ENCODE data around the gene SCFD2.

DNA sequence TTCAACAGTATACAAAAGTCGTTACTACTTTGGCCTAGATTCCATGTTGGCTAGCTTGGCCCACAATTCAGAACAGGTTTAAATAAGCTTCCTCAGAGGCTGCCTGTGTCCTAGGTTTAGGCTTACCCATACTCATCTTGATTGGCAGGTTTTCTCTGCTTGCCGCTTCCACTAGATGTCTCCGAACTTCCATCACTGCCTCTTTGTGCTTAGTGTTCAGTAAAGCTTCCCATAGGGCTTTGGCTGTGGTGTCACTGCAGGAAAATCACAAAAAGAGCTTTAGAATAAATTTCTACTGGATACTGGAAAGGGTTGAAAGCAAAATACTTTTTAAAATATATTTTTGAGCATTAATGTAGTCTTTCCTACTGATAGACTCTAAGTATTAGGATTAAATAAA lies 52.4 kb downstream of the SCFD2 start:
- TF ChIP-seq, protein P1, sequence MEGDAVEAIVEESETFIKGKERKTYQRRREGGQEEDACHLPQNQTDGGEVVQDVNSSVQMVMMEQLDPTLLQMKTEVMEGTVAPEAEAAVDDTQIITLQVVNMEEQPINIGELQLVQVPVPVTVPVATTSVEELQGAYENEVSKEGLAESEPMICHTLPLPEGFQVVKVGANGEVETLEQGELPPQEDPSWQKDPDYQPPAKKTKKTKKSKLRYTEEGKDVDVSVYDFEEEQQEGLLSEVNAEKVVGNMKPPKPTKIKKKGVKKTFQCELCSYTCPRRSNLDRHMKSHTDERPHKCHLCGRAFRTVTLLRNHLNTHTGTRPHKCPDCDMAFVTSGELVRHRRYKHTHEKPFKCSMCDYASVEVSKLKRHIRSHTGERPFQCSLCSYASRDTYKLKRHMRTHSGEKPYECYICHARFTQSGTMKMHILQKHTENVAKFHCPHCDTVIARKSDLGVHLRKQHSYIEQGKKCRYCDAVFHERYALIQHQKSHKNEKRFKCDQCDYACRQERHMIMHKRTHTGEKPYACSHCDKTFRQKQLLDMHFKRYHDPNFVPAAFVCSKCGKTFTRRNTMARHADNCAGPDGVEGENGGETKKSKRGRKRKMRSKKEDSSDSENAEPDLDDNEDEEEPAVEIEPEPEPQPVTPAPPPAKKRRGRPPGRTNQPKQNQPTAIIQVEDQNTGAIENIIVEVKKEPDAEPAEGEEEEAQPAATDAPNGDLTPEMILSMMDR (IDR thresholded peaks at IDR 0.05; ENCODE audit: insufficient read depth, low read length) = no peak
- TF ChIP-seq GABPA (IDR thresholded peaks at IDR 0.05; ENCODE audit: low read depth) = no peak
- no peak for TF ChIP-seq POLR2AphosphoS5 (IDR thresholded peaks at IDR 0.05; ENCODE audit: low read depth)
- TF ChIP-seq, protein P2, sequence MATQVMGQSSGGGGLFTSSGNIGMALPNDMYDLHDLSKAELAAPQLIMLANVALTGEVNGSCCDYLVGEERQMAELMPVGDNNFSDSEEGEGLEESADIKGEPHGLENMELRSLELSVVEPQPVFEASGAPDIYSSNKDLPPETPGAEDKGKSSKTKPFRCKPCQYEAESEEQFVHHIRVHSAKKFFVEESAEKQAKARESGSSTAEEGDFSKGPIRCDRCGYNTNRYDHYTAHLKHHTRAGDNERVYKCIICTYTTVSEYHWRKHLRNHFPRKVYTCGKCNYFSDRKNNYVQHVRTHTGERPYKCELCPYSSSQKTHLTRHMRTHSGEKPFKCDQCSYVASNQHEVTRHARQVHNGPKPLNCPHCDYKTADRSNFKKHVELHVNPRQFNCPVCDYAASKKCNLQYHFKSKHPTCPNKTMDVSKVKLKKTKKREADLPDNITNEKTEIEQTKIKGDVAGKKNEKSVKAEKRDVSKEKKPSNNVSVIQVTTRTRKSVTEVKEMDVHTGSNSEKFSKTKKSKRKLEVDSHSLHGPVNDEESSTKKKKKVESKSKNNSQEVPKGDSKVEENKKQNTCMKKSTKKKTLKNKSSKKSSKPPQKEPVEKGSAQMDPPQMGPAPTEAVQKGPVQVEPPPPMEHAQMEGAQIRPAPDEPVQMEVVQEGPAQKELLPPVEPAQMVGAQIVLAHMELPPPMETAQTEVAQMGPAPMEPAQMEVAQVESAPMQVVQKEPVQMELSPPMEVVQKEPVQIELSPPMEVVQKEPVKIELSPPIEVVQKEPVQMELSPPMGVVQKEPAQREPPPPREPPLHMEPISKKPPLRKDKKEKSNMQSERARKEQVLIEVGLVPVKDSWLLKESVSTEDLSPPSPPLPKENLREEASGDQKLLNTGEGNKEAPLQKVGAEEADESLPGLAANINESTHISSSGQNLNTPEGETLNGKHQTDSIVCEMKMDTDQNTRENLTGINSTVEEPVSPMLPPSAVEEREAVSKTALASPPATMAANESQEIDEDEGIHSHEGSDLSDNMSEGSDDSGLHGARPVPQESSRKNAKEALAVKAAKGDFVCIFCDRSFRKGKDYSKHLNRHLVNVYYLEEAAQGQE (IDR thresholded peaks at IDR 0.05; ENCODE audit: insufficient replicate concordance, low read depth) = no peak
- no peak for TF ChIP-seq SPI1 (IDR thresholded peaks at IDR 0.05; ENCODE audit: borderline replicate concordance, low read depth)

Data from HL-60 (cell line).